H1 (cell line): ENCODE measurements around the gene PDCD10.

Experiments
- EGR1 ChIP-seq: IDR thresholded peaks from 2 replicates; pipeline ENCODE4 v1.6.1; 2011; ENCODE audit warnings: low read depth, low read length, borderline replicate concordance
- EP300 ChIP-seq, 2 experiments: IDR thresholded peaks; 1 replicate in 1 of 2; 2 replicates in 1 of 2; pipeline ENCODE4 v1.6.1; 2011 to 2012; ENCODE audit warnings: low read depth in 2 of 2, low read length in 2 of 2, mild to moderate bottlenecking in 2 of 2, borderline replicate concordance in 1 of 2, inconsistent platforms in 1 of 2, moderate library complexity in 1 of 2
- POLR2A ChIP-seq, 2 experiments: IDR thresholded peaks; 1 replicate in 1 of 2; 2 replicates in 1 of 2; pipeline ENCODE4 v1.6.1; 2011; ENCODE audit warnings: low read depth in 2 of 2, low read length in 2 of 2, mild to moderate bottlenecking in 2 of 2; ENCODE audit errors: control extremely low read depth in 1 of 2
- RFX5 ChIP-seq: IDR thresholded peaks from 2 replicates; pipeline ENCODE4 v1.6.1; 2011; ENCODE audit warnings: low read depth, low read length, improper control_type of control experiment, borderline replicate concordance
- SIN3A ChIP-seq, 2 experiments: IDR thresholded peaks in 1 of 2; conservative IDR thresholded peaks in 1 of 2; 2 replicates each; pipeline ENCODE4 v1.6.1; 2011 to 2012; ENCODE audit warnings: low read length in 2 of 2, improper control_type of control experiment in 1 of 2, low read depth in 1 of 2, mild to moderate bottlenecking in 1 of 2
- SP2 ChIP-seq: IDR thresholded peaks from 2 replicates; pipeline ENCODE4 v1.6.1; 2012; ENCODE audit warnings: mild to moderate bottlenecking, low read length, inconsistent platforms
- YY1 ChIP-seq: IDR thresholded peaks from 2 replicates; pipeline ENCODE4 v1.6.1; 2011; ENCODE audit warnings: low read depth, mild to moderate bottlenecking, low read length
- TF ChIP-seq, protein P1 (sequence below), 3 experiments: IDR thresholded peaks; 1 replicate in 2 of 3; 2 replicates in 1 of 3; pipeline versions ENCODE4 v1.5.1 to v1.6.1; 2011; ENCODE audit warnings: low read length in 3 of 3, mild to moderate bottlenecking in 3 of 3, inconsistent platforms in 2 of 3, low read depth in 1 of 3, moderate library complexity in 1 of 3; ENCODE audit not compliant: insufficient read depth in 1 of 3; ENCODE audit errors: control extremely low read depth in 1 of 3

DNA sequence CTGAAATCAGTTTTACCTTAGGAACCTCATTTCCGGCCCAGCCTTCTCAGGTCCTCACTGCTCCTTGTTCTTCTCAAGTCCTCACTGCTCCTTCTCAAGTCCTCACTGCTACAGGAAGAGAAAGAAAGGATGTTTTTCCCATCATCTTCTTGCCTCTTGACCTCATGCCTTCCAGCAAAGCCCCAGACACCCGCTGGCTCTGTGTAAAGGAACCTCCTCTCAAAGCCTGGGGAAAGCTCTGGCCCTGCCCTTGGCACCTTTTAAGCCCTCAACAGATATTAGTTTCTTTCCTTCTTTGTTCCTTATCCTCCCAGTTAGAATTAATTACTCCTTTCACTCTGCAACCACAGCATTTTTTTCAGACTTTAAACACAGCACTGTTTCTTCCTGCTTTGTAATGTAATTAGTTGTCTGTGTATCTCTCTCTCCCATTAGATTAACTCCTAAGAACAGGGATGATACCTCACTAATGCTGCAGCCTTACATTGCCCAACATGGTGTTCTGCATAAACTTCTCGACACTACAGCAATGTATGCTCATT lies 76.9 kb downstream of the PDCD10 start:
- TF ChIP-seq YY1 (no peak), EGR1 (no peak), POLR2A (IDR thresholded peaks at IDR 0.05; ENCODE audit: control extremely low read depth in 1 of 2, low read depth in 2 of 2, low read length in 2 of 2) (no peak), EP300 (IDR thresholded peaks at IDR 0.05; ENCODE audit: borderline replicate concordance in 1 of 2, low read depth in 2 of 2, low read length in 2 of 2) (no peak), SIN3A (conservative IDR thresholded peaks at IDR 0.05 in 1 of 2, IDR thresholded peaks at IDR 0.05 in 1 of 2; ENCODE audit: low read depth in 1 of 2, low read length in 2 of 2) (no peak), SP2 (no peak), RFX5 (no peak)
- TF ChIP-seq, protein P1, sequence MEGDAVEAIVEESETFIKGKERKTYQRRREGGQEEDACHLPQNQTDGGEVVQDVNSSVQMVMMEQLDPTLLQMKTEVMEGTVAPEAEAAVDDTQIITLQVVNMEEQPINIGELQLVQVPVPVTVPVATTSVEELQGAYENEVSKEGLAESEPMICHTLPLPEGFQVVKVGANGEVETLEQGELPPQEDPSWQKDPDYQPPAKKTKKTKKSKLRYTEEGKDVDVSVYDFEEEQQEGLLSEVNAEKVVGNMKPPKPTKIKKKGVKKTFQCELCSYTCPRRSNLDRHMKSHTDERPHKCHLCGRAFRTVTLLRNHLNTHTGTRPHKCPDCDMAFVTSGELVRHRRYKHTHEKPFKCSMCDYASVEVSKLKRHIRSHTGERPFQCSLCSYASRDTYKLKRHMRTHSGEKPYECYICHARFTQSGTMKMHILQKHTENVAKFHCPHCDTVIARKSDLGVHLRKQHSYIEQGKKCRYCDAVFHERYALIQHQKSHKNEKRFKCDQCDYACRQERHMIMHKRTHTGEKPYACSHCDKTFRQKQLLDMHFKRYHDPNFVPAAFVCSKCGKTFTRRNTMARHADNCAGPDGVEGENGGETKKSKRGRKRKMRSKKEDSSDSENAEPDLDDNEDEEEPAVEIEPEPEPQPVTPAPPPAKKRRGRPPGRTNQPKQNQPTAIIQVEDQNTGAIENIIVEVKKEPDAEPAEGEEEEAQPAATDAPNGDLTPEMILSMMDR (IDR thresholded peaks at IDR 0.05; ENCODE audit: control extremely low read depth in 1 of 3, insufficient read depth in 1 of 3, low read depth in 1 of 3, low read length in 3 of 3): no peak
